SK-N-DZ (cell line): ENCODE results near the gene P3H2.

Source experiments
- DNase-seq: peaks from one replicate; pipeline ENCODE4 v3.0.0-alpha.2; 2015; ENCODE audit warnings: low spot score

The P3H2 gene

DNA sequence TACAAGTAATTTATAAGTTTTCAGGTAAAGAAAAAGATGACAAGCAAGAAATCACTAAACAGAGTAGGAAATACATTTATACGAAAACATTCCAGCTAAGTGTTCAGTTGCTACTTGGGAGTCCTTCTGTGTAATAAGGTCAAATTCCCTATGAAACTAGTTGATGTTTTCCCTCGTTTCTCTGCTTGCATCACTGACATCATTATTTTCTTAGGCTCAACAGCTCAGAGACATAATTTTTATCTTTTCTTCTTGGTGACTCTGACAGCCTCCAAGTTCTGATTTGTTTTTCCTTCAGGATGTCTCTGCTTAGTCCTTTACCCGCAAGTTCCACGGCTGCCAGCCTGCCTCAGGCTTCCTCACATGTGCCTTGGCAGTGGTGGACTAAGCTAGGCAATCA lies 173.6 kb downstream of the P3H2 start:
- DNase-seq, result no peak

DNA sequence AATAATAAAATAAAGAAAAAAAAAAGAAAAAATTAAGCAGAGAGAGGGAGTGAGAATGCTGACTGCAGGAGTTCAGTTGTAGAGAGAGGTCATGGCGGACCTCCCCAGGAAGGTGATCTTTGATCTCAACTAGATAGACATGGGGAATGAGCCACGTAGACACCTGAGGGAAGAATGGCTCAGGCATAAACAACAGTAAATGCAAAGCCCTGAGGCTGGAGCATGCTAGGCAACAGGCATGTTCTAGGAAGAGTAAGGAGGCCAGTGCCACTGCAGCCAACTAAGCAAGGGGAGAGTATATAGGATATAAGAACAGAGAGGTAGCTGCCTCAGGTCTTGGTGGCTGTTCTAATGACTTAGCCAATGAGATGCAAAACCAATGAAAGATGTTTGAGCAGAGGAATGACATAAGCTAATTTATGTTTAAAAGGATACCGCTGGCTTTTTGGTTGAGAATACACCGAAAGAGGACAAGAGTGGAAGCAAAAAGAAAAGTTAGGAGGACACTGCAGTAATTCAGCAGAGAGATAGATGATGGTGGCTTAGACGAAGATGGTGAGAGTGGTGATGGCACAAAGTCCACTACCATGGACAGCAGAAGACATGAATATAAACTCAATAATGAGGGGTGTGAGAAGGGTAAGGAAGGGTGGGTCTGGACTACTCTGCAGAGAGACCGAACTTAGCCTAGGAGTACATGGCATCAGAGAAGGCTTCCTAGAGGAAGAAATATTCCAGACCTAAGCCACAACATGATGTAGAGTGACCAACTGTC lies 174.6 kb downstream of the P3H2 start:
- no peak for DNase-seq

DNA sequence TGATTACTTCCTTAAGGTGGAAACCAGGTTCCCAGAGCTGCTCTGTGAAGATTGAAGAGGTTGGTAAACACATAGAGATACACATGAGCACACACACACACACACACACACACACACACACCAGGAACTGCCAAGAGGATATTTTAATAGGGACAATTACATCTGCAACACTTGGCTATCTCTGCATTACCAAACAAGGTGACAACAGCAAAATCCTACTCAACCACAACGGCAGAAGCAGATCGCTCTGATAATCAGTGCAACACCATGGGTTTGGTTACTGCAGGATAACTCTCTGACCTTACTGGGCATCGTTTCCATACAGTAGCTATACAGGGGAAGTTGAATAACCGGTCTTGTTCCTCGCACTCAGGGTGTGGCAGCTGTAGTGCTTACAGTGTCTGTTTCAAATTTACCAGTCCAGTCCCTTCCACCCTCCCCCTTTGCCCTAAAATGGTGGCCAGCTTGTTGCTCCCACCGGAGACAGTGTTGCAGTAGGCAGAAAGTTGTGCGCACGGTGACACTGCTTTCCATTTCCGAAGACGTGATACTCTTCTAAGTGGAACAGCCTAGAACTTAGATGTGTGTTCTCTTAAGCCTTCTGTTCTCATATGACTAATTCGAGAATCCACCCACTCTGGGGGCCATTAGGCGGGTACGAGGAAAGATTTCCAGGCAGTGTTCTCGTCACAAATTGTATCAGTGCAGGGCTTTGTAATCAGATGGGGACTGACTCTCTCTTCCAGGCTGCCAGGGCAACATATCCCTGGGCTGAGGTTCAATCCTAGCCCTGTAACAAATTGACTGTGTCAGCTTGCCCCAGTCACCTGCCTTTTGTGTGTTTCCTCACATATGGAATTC lies 176.2 kb downstream of the P3H2 start:
- DNase-seq, result no peak

DNA sequence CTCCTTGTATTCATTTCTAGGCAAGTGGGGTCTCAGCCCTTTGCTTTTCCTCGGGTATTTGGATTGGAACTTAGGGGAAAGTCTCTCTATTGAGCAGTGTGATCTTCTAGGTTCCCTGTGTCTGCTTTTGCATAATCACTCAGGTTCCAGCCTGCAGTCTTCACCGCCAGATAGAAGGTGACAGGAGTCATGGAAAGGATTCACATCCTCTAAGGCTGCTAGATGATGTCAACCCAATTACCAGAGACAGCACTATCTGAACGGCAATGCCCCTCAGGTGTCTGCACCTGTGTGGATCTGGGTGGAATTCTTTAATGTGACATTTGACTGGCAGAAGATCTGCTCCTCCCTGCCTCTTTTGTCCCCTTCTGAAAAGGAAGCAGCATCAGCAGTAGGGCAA lies 177.7 kb downstream of the P3H2 start:
- DNase-seq, result no peak

DNA sequence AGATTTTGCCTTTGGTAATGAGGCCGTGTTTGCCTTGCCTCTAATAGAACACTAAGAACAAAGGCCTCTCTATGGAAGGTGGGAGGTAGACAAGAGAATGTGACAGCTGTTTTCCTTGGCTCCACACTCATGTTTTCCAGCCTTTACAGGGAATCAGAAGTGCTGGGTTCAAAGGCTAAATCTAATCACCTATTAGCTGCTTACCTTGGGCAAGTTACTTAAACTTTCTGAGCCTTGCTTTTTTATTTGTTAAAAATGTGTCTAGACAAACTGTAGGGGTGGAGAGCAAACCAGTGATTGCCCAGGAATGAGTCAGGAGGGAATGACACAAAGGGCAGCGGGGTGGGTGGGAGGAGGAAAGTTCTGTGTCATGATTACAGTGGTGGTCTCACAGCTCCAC lies 179.0 kb downstream of the P3H2 start:
- no peak for DNase-seq

DNA sequence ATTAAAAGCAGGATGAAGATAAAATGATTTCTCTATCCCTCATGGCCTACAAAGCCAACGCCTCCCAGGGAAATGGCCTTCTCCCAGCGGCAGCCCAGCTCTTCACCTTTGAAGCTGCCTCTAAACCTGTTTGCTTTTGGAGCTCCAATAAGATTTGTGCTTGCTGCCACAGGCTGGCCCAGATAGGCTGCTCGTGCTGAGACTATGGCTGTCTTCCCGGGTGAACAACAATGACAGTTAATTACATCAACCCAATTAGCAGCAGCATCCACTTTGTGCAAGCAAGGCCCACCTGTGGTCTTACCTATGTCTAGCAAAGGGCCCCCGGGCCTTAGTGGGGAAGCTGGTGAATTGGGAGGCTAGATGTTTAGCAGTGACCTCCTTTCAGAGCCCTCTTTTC lies 179.6 kb downstream of the P3H2 start:
- DNase-seq, result peak; percentile 23

DNA sequence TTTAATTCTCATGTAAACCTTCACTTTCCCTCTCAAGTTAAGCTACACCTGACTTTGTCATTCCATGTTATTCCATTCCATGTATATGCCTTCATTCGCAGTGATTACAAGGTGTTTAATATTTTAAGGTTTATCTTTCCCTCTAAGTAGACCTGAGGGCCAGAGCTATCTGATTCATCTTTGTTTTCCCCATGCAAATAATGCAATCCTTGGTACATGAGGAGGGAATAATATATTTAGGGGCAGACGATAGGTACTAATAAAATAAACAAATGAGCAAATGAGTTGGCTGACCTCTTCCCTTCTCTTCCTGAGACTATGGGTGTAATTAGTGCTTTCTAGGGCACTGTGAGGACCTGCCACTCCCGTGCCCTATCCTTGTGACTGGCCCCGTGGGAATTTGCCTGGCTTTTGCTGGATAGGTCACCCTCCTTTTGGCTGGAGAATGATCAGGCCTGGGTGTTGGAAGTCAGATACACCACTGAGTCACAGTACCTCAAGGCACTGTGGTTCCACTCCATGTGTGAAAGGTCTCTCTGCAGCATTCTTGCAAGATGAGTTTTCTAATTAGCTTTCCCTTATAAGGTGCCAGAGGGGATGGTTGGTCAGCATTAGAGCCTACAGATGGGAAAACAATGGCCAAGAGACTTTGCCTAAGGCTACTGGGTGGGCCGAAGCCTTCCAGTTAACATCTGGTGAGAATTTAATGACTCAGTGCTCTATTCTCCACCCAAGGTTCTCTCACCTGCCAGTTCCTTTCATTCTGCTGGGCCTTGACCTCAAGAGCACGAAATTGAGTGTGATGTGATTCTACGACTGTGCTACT lies 183.2 kb downstream of the P3H2 start:
- no peak for DNase-seq

DNA sequence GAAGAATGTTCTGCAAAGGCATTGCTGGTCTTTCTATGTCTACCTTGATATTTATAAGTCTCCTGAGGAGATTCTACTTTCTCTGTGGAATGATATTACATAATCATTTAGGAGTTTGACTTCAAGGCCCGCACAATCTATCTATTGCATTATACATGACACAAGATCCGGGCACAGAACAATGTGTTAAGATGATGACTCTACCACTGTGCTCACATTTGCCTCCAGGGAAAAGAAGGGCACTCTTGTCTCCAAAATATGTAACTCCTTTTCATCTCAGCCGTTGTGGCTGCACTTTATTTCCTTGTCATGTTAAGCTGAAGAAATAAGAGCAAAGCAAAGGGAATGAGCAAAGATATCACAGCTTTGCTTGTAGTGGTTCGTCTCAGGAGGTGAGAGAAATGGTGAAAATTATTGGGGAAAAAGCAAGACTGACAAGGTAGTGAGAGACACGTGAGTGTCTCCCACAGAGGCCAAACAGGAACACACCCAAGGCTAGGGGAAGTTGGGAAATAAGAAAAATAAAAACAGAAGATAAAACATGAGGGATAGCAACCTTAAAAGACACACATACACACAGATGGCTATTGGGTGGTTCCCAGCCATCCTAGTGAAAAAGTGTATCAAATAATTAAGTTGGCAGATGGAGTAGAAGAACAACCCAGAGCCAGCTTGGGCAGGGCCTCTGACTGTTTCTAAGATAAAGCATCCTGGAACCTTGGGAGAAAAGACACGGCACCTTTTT lies 184.3 kb downstream of the P3H2 start:
- no peak for DNase-seq

DNA sequence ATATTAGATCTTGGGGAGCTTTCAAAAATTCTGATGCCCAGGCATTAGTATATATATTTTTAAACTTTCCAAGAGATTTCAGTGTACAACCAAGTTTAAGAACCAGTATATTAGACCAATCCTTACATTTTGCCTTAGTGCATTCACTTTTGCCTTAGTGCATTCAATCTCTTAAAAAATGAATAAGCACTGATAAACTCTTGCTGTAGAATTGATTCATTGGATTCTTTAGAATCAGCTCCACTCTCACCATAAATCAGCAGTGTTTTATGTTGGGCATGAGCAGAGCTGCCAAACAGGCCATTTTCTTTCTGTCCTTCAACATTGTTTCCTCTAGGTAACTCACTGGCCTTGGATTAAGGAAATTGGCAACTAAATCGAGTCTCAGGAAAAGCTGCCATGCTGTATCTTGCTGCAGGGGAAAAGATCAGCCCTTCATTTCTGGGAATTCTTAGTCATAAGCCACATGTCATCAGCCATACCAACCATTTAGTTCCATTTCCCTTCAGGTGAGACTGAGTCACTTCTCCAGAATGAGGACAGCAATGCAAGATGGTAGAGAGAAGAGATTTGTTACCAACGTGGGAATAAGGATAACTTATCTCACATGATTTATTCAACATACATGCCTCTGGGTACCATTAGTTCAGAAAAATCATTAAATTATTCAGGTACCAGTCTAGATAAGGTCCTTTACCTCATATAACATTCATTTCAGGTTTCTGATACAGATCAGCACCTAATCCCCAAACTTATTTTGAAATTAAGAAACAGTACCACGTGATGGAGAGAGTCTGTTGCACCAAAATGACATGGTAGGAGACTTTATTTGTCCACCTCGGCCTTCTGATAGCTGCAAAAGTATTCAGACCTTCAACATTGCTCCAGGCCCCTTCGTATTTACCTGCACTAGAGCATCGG lies 192.5 kb downstream of the P3H2 start:
- no peak for DNase-seq

DNA sequence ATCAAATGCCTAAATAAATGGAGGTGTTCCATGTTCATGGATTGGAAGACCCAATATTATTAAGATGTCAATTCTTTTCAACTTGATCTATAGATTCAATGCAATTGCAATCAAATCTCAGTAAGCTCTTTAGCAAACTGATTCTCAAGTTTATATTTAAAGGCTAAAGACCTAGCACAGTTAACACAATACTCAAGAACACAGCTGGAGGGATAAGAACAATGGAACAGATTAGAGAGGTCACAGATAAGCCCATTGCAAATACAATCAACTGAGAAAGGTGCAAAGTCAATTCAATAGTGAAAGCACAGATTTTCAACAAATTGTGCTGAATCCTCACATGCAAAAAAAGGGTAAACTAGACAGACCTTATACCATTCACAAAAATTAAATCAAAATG lies 198.9 kb downstream of the P3H2 start:
- no peak for DNase-seq

DNA sequence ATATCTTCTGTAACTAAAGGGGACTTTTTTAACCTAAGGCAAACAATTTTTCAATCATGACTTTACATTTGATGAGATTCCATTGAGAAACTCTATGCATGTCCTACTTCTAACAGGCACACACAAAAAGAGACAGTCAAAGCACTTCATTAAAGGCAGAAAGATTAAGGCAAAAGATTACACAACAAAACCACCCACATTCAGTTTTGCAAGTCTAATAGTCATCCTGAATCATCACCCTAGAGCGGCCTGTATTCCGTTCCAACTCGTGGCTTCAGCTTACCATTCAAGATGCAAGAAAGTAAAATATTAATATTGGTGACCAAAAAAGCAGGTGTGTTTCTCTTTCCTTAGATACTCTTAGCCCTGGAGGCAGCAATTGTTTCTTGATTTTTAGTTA lies 205.9 kb downstream of the P3H2 start:
- no peak for DNase-seq

DNA sequence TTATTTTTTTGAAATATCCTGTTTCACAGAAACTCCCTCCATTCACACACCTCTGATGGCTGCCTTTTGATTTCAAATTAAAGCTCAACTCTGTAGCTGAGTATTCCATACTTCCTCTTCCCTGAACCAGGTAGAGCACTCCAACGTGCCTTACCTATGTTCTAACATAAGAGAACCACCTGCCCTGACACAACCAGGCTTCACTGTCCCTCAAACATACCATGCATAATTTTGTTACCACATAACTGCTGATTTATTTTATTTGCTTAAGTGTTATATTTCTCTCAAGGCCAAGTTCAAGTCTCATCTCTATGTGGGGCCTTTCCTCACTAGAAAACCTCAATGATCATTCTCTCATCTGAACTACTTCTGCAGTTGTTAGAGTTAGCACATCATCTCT lies 209.7 kb downstream of the P3H2 start:
- no peak for DNase-seq

DNA sequence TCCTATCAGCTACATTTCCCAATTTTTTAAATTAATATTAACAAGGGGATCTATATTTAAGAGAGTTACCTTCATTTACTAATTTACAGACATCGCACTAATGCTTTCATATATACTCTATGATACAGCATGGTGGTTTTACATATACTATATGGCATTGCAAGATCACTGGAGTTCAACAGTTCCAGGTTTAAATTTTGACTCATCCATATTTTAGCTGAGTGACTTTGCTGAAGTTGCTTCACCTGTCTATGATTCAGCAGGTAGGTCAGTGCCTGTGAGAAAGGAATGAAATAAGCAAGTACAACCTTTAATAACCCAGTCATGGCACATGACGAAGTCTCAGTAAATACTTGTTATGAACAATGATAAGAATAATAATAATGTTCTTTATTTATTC lies 211.1 kb downstream of the P3H2 start:
- no peak for DNase-seq

DNA sequence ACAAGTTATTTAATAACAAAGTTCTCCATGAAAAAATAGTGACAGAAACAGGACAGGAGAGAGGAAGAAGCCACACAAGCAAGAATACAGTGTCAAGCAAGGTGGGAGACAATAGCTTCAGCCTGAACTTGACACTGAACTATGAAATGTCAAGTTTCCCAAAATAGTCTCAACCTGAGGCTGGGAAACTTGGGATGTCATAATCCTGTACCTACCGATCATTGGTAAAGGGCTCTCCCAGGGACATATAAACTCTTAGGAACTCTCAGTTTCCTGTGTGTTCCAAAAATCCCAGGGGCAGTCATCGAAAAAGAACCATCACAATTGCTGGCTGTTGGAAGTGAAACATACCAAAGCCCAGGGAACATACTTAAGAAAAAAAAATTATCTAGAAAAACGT lies 211.6 kb downstream of the P3H2 start:
- no peak for DNase-seq

DNA sequence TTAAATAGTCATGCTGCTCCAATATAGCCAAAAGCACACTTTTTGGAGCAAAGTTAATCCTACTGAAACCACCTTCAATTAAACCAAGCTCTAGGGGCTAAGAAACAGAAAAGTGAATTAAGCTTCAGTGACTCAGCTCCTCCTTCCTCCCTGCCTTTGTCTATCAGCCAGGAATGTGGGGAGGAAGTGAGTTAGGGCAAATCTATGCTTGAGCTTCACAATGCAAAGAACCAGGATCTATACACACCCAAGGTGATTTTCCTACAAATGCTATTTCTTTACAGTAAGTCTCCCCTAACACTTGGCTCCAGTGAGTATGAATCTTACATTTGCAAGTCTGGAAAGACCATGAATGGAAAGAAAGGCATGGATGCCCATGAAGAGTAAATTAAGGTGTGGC lies 212.1 kb downstream of the P3H2 start:
- no peak for DNase-seq

DNA sequence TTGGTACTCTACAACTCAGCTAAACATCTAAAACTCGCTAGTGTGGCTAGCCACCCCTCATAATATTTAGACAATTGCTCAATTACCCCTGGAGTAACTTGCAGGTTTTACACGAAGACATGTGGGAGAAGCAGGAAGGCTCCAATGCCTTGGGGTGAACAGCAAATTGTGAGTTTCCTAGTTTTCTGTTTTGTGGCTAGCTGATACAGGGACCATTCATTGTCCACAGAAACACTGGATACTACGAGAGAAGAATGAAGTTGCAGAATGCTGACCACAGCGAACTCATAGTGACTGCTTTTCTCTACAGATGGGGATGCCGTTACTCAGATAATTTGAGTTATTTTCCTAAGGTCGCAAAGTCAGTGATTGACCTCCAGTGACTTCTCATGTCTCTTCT lies 212.9 kb downstream of the P3H2 start:
- DNase-seq, result no peak
